Measurements from ENCODE around the gene MAML2.

Gene MAML2

GRCh38 chr11:95939091-95939490, 403.9 kb downstream of the MAML2 start:
- H3K27ac ChIP-seq (replicated peaks) = no peak overlapping the region
- H3K27me3 ChIP-seq (ENCODE audit: insufficient read depth, poor library complexity, severe bottlenecking) = no peaks in the 10 kb centered on the region
- DNase-seq (ENCODE audit: low read depth in 1 of 2, low spot score in 1 of 2) = no peak
- H3K4me3 ChIP-seq (replicated peaks; ENCODE audit: insufficient read depth, low read length) = no peak overlapping the region
- no peak for TF ChIP-seq SPI1 (IDR thresholded peaks at IDR 0.05; ENCODE audit: borderline replicate concordance, low read depth)
- no peak for TF ChIP-seq GABPA (IDR thresholded peaks at IDR 0.05; ENCODE audit: low read depth)
- no peak for TF ChIP-seq POLR2AphosphoS5 (IDR thresholded peaks at IDR 0.05; ENCODE audit: low read depth)
- TF ChIP-seq, protein P1, sequence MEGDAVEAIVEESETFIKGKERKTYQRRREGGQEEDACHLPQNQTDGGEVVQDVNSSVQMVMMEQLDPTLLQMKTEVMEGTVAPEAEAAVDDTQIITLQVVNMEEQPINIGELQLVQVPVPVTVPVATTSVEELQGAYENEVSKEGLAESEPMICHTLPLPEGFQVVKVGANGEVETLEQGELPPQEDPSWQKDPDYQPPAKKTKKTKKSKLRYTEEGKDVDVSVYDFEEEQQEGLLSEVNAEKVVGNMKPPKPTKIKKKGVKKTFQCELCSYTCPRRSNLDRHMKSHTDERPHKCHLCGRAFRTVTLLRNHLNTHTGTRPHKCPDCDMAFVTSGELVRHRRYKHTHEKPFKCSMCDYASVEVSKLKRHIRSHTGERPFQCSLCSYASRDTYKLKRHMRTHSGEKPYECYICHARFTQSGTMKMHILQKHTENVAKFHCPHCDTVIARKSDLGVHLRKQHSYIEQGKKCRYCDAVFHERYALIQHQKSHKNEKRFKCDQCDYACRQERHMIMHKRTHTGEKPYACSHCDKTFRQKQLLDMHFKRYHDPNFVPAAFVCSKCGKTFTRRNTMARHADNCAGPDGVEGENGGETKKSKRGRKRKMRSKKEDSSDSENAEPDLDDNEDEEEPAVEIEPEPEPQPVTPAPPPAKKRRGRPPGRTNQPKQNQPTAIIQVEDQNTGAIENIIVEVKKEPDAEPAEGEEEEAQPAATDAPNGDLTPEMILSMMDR (IDR thresholded peaks at IDR 0.05; ENCODE audit: insufficient read depth, low read length) = no peak
- TF ChIP-seq, protein P2, sequence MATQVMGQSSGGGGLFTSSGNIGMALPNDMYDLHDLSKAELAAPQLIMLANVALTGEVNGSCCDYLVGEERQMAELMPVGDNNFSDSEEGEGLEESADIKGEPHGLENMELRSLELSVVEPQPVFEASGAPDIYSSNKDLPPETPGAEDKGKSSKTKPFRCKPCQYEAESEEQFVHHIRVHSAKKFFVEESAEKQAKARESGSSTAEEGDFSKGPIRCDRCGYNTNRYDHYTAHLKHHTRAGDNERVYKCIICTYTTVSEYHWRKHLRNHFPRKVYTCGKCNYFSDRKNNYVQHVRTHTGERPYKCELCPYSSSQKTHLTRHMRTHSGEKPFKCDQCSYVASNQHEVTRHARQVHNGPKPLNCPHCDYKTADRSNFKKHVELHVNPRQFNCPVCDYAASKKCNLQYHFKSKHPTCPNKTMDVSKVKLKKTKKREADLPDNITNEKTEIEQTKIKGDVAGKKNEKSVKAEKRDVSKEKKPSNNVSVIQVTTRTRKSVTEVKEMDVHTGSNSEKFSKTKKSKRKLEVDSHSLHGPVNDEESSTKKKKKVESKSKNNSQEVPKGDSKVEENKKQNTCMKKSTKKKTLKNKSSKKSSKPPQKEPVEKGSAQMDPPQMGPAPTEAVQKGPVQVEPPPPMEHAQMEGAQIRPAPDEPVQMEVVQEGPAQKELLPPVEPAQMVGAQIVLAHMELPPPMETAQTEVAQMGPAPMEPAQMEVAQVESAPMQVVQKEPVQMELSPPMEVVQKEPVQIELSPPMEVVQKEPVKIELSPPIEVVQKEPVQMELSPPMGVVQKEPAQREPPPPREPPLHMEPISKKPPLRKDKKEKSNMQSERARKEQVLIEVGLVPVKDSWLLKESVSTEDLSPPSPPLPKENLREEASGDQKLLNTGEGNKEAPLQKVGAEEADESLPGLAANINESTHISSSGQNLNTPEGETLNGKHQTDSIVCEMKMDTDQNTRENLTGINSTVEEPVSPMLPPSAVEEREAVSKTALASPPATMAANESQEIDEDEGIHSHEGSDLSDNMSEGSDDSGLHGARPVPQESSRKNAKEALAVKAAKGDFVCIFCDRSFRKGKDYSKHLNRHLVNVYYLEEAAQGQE (IDR thresholded peaks at IDR 0.05; ENCODE audit: insufficient replicate concordance, low read depth) = no peak

DNA sequence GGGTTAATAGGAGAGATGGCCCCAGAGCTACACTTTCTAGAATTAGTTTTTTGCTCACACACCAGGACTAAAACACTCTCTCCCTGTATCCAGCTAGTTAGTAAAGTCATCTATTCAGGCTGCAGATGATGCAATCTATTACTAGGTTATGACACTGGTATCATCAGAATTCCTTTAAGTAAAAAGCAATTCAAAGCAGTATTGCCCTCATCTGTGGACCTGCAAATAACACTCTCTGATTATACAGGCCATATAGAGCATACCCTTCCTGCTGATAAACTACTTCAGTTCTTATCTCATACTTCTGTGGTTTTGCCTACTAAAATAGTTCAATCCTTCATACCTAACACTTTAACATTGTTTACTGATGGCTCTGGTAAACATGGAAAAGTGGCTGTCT, 405.6 kb downstream of the MAML2 start:
- H3K27me3 ChIP-seq (ENCODE audit: insufficient read depth, poor library complexity, severe bottlenecking) = no peaks in the 10 kb centered on the region
- no peak for TF ChIP-seq SPI1 (IDR thresholded peaks at IDR 0.05; ENCODE audit: borderline replicate concordance, low read depth)
- TF ChIP-seq, protein P2 (IDR thresholded peaks at IDR 0.05; ENCODE audit: insufficient replicate concordance, low read depth) = no peak
- no peak for TF ChIP-seq POLR2AphosphoS5 (IDR thresholded peaks at IDR 0.05; ENCODE audit: low read depth)
- no peak for TF ChIP-seq GABPA (IDR thresholded peaks at IDR 0.05; ENCODE audit: low read depth)
- TF ChIP-seq, protein P1 (IDR thresholded peaks at IDR 0.05; ENCODE audit: insufficient read depth, low read length) = no peak
- H3K4me3 ChIP-seq (replicated peaks; ENCODE audit: insufficient read depth, low read length) = no peak overlapping the region
- no peak for DNase-seq (ENCODE audit: low read depth in 1 of 2, low spot score in 1 of 2)
- no peak overlapping the region for H3K27ac ChIP-seq (replicated peaks)

- TF ChIP-seq, protein P2 (IDR thresholded peaks at IDR 0.05; ENCODE audit: insufficient replicate concordance, low read depth) = no peak
- TF ChIP-seq GABPA (IDR thresholded peaks at IDR 0.05; ENCODE audit: low read depth) (no peak), SPI1 (IDR thresholded peaks at IDR 0.05; ENCODE audit: borderline replicate concordance, low read depth) (no peak), POLR2AphosphoS5 (IDR thresholded peaks at IDR 0.05; ENCODE audit: low read depth) (no peak)
- TF ChIP-seq, protein P1 (IDR thresholded peaks at IDR 0.05; ENCODE audit: insufficient read depth, low read length) = no peak
- Histone ChIP-seq H3K27ac (replicated peaks) (no peak overlapping the region), H3K4me3 (replicated peaks; ENCODE audit: insufficient read depth, low read length) (no peak overlapping the region), H3K27me3 (ENCODE audit: insufficient read depth, poor library complexity, severe bottlenecking) (no peaks in the 10 kb centered on the region)
- DNase-seq (ENCODE audit: low read depth in 1 of 2, low spot score in 1 of 2) = no peak
Measured at GRCh38 chr11:95933594-95933993, 409.4 kb downstream of the MAML2 start.

Data from HL-60 (cell line).